K562 (cell line): ENCODE data around the gene MYBPH. TPM values are rescaled to one million over a fixed set of nuclear protein-coding genes. Genes with fewer than 3 reads are reported as not detected.

ENCODE experiments used
- CAMTA2 ChIP-seq: fragments of 250-450 bp; sonication (Bioruptor Pico); conservative IDR thresholded peaks from 2 replicates; pipeline ENCODE4 v1.5.1; 2022
- FOXJ3 ChIP-seq: sonication (generic); formaldehyde crosslinking; IDR thresholded peaks from 2 replicates; pipeline ENCODE4 v1.4.0; 2020; ENCODE audit warnings: mild to moderate bottlenecking, missing genetic modification reagents
- NCOA4 ChIP-seq: fragments of 450-650 bp; IDR thresholded peaks from 2 replicates; pipeline ENCODE4 v1.6.1; 2018; ENCODE audit warnings: mild to moderate bottlenecking; ENCODE audit not compliant: partially characterized antibody
- NR0B1 ChIP-seq: fragments of 450-650 bp; IDR thresholded peaks from one replicate; pipeline ENCODE4 v1.6.1; 2018; ENCODE audit warnings: mild to moderate bottlenecking, moderate library complexity; ENCODE audit not compliant: partially characterized antibody
- PBX2 ChIP-seq, 2 experiments: IDR thresholded peaks in 1 of 2; conservative IDR thresholded peaks in 1 of 2; 2 replicates each; pipeline ENCODE4 v1.6.1; 2016; ENCODE audit warnings: low read depth in 2 of 2, mild to moderate bottlenecking in 1 of 2, missing compliant biosample characterization in 1 of 2, missing genetic modification characterization in 1 of 2, moderate library complexity in 1 of 2
- POLR2A ChIP-seq: fragments of 450-650 bp; conservative IDR thresholded peaks from 2 replicates; pipeline ENCODE4 v1.6.1; 2016
- SFPQ ChIP-seq: fragments of 200-400 bp; formaldehyde crosslinking; IDR thresholded peaks from 2 replicates; pipeline ENCODE4 v1.6.1; 2017; ENCODE audit warnings: mild to moderate bottlenecking, low read depth, low read length, moderate library complexity
- ZBED1 ChIP-seq: IDR thresholded peaks from 2 replicates; pipeline ENCODE4 v1.6.1; 2014
- ZNF41 ChIP-seq: fragments of 250-450 bp; sonication (Bioruptor Pico); conservative IDR thresholded peaks from 2 replicates; pipeline ENCODE4 v1.4.0; 2020; ENCODE audit warnings: mild to moderate bottlenecking
- polyA plus RNA-seq, 8 experiments: library from polyadenylated mRNA; depleted of rRNA in 4 of 8; stranded (reverse) in 5 of 8; unstranded in 3 of 8; fragments of >200 nt; fragmentation: Nextera tagmentation in 2 of 8; fragmentation: Illumina TruSeq in 1 of 8; extraction: Ambion mirVana in 2 of 8; extraction: Trizol in 1 of 8; gene quantifications; 2 replicates each; pipeline versions ENCODE4 v1.2.1 to v1.2.3, GENCODE V29; 2011 to 2014; ENCODE audit warnings: inconsistent platforms in 1 of 8, missing spikeins in 1 of 8
- total RNA-seq, 7 experiments: library from RNA; depleted of rRNA in 6 of 7; stranded (reverse); fragments of >200 nt in 6 of 7; fragmentation: Illumina TruSeq in 2 of 7; extraction: Trizol in 2 of 7; gene quantifications; 2 replicates each; pipeline versions ENCODE4 v1.2.1 to v1.2.3, GENCODE V29; 2011 to 2021; ENCODE audit warnings: low replicate concordance in 1 of 7

Gene MYBPH
- total and polyA plus RNA-seq, 9 of the 15 experiments (the other 6 are each of a cell fraction or from before 2014, with no cell fraction given), result 0.13 TPM; not detected in 8

GRCh38 chr1:203161703-203162102 is 13.9 kb downstream of the MYBPH start (continued):
- no peak for TF ChIP-seq NR0B1
- TF ChIP-seq PBX2 (CRISPR knock-in tag; IDR thresholded peaks at IDR 0.05; ENCODE audit: low read depth), result no peak
- no peak for TF ChIP-seq PBX2 (tag; conservative IDR thresholded peaks at IDR 0.05; ENCODE audit: low read depth)
- no peak for TF ChIP-seq ZBED1
- no peak for TF ChIP-seq POLR2A
- no peak for TF ChIP-seq ZNF41 (CRISPR knock-in tag)
- no peak for TF ChIP-seq CAMTA2 (CRISPR knock-in tag)
- TF ChIP-seq FOXJ3 (CRISPR knock-in tag), result no peak
- no peak for TF ChIP-seq SFPQ
- TF ChIP-seq NCOA4, result no peak
